Neuronal stem cell (in vitro differentiated cells): ENCODE results near the gene TUBB2B.
A peak's percentile ranks its signal among the peaks of the same experiment; 100 is the strongest.

Experiments used
- DNase-seq: peaks from one replicate; pipeline ENCODE4 v3.0.0-alpha.2; 2013; ENCODE audit warnings: low spot score
- H2AFZ ChIP-seq: one replicate; pipeline ENCODE4 v1.6.1; 2013; ENCODE audit warnings: mild to moderate bottlenecking, low read length, inconsistent platforms
- H2AK5ac ChIP-seq: 2 replicates; pipeline ENCODE4 v1.6.1; 2013; ENCODE audit warnings: low read depth, mild to moderate bottlenecking, inconsistent platforms, low read length, moderate library complexity, mixed read lengths
- H2BK120ac ChIP-seq: 2 replicates; pipeline ENCODE4 v1.6.1; 2013; ENCODE audit warnings: low read depth, mild to moderate bottlenecking, inconsistent platforms, low read length, moderate library complexity, mixed read lengths
- H2BK12ac ChIP-seq: one replicate; pipeline ENCODE4 v1.6.1; 2013; ENCODE audit warnings: low read length, inconsistent platforms
- H2BK15ac ChIP-seq: 2 replicates; pipeline ENCODE4 v1.6.1; 2013; ENCODE audit warnings: mild to moderate bottlenecking, low read length, inconsistent platforms, mixed read lengths
- H2BK5ac ChIP-seq: one replicate; pipeline ENCODE4 v1.6.1; 2013; ENCODE audit warnings: inconsistent platforms, mild to moderate bottlenecking, low read length, moderate library complexity
- H3K14ac ChIP-seq: one replicate; pipeline ENCODE4 v1.6.1; 2013; ENCODE audit warnings: low read length, inconsistent platforms
- H3K18ac ChIP-seq: 2 replicates; pipeline ENCODE4 v1.6.1; 2013; ENCODE audit warnings: low read length, inconsistent platforms
- H3K23ac ChIP-seq: 2 replicates; pipeline ENCODE4 v1.6.1; 2013; ENCODE audit warnings: low read depth, mild to moderate bottlenecking, mixed read lengths, low read length, inconsistent platforms; ENCODE audit not compliant: poor library complexity
- H3K27ac ChIP-seq: replicated peaks from 3 replicates; pipeline ENCODE4 v1.5.1; 2013; ENCODE audit warnings: low read length, inconsistent platforms
- H3K27me3 ChIP-seq, 3 experiments: 2 replicates each; pipeline ENCODE4 v1.6.1; 2013; ENCODE audit warnings: low read length in 3 of 3, mild to moderate bottlenecking in 2 of 3, inconsistent platforms in 1 of 3, low read depth in 1 of 3, mixed read lengths in 1 of 3, moderate library complexity in 1 of 3; ENCODE audit not compliant: control insufficient read depth in 3 of 3, insufficient read depth in 3 of 3
- H3K36me3 ChIP-seq, 2 donors: replicated peaks in 1 of 2; 2 replicates each; pipeline ENCODE4 v1.6.1; 2013; ENCODE audit warnings: low read length in 2 of 2; ENCODE audit not compliant: control insufficient read depth in 2 of 2, insufficient read depth in 2 of 2
- H3K4ac ChIP-seq: 2 replicates; pipeline ENCODE4 v1.6.1; 2013; ENCODE audit warnings: inconsistent platforms, mild to moderate bottlenecking, low read length, moderate library complexity
- H3K4me1 ChIP-seq, 2 donors: 1 replicate in 1 of 2; 2 replicates in 1 of 2; pipeline ENCODE4 v1.6.1; 2013; ENCODE audit warnings: low read length in 2 of 2, low read depth in 1 of 2; ENCODE audit not compliant: control insufficient read depth in 2 of 2, insufficient read depth in 1 of 2
- H3K4me2 ChIP-seq: one replicate; pipeline ENCODE4 v1.6.1; 2013; ENCODE audit warnings: mild to moderate bottlenecking, low read length, inconsistent platforms; ENCODE audit not compliant: insufficient read depth, poor library complexity, severe bottlenecking
- H3K4me3 ChIP-seq, 2 donors: 2 replicates each; pipeline ENCODE4 v1.5.1; 2013; ENCODE audit warnings: low read length in 2 of 2, mild to moderate bottlenecking in 2 of 2, inconsistent platforms in 1 of 2, moderate library complexity in 1 of 2
- H3K79me1 ChIP-seq: one replicate; pipeline ENCODE4 v1.6.1; 2013; ENCODE audit warnings: low read depth, mild to moderate bottlenecking, inconsistent platforms, low read length, moderate library complexity
- H3K9ac ChIP-seq: one replicate; pipeline ENCODE4 v1.6.1; 2013; ENCODE audit warnings: mild to moderate bottlenecking, low read depth, low read length, inconsistent platforms; ENCODE audit not compliant: poor library complexity
- H3K9me3 ChIP-seq, 2 donors: replicated peaks in 1 of 2; 2 replicates each; pipeline versions ENCODE3 to v1.6.1; 2013; ENCODE audit warnings: low read length in 2 of 2, mild to moderate bottlenecking in 2 of 2, inconsistent platforms in 1 of 2, low read depth in 1 of 2, mixed read lengths in 1 of 2, moderate library complexity in 1 of 2; ENCODE audit not compliant: control insufficient read depth in 2 of 2, insufficient read depth in 1 of 2
- H4K8ac ChIP-seq: one replicate; pipeline ENCODE4 v1.6.1; 2013; ENCODE audit warnings: low read depth, mild to moderate bottlenecking, inconsistent platforms, low read length, moderate library complexity
- H4K91ac ChIP-seq: one replicate; pipeline ENCODE4 v1.6.1; 2013; ENCODE audit warnings: low read length, low read depth, mild to moderate bottlenecking, inconsistent platforms; ENCODE audit not compliant: poor library complexity
- WGBS, 2 donors: extraction: QIAGEN DNeasy Blood & Tissue Kit; methylation state at CpG; one replicate each; pipeline ENCODE4 v1.1.7; 2013; ENCODE audit warnings: missing lambda C conversion rate in 2 of 2, mixed read lengths in 1 of 2; ENCODE audit not compliant: insufficient read length in 2 of 2, insufficient replicate concordance in 1 of 2; ENCODE audit errors: extremely low coverage in 2 of 2; 5-methylcytosine and 5-hydroxymethylcytosine counted together

The TUBB2B gene

GRCh38 chr6:3211681-3212080 is 15.8 kb downstream of the TUBB2B start:
- no peaks in the 10 kb centered on the region for H3K27me3 ChIP-seq
- no peak for DNase-seq
- no peak overlapping the region for H4K8ac ChIP-seq
- no peak overlapping the region for H2BK12ac ChIP-seq
- H2BK15ac ChIP-seq = no peak overlapping the region
- no peak overlapping the region for H3K4ac ChIP-seq
- H3K36me3 ChIP-seq = no peaks in the 10 kb centered on the region
- no peak overlapping the region for H3K4me2 ChIP-seq
- H3K23ac ChIP-seq = no peak overlapping the region
- H3K27ac ChIP-seq = no peak overlapping the region
- WGBS, 2 donors = no CpG with 5 or more reads among the region's 5 CpGs
- H2AK5ac ChIP-seq = no peak overlapping the region
- H2BK120ac ChIP-seq = no peak overlapping the region
- no peaks in the 10 kb centered on the region for H3K9me3 ChIP-seq
- no peak overlapping the region for H3K18ac ChIP-seq
- no peaks in the 10 kb centered on the region for H3K79me1 ChIP-seq
- no peak overlapping the region for H3K9ac ChIP-seq
- H3K14ac ChIP-seq = no peak overlapping the region
- H3K4me3 ChIP-seq = no peak overlapping the region
- H2BK5ac ChIP-seq = no peak overlapping the region
- H3K4me1 ChIP-seq = peaks cover 12 to 14% of the 10 kb centered on the region in 2 donors
- no peak overlapping the region for H2AFZ ChIP-seq
- no peak overlapping the region for H4K91ac ChIP-seq

DNA sequence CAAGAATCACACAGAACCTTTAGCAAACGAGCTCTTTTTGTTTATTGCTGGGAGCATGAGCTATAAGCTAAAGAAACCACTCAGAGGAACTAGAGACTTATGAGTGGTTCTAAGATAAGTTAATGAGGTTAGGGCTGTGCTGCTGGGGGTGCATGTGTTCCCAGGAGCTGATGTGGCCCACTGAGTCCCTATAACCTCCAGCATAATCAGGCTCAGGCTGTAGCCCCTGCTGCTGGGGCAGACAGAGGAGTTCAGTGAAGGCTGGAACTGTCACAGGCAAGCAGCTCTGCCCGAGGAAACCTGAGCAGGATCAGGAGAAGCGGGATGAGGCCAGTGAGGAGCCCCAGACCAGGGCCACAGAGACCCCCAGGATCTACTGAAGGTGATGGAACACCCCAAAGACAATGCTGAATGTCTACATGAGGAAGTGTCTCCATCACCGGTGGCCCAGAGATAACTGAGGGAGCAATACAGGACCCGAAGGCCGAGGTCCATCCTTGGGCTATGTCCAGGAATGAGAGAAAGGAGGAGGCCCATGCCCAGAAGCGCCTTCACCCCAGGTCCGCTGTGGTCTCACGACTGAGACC is 17.3 kb downstream of the TUBB2B start:
- Histone ChIP-seq H4K8ac (no peak overlapping the region), H4K91ac (no peak overlapping the region), H3K36me3 (no peaks in the 10 kb centered on the region), H2AFZ (no peak overlapping the region), H3K4ac (no peak overlapping the region), H2BK5ac (no peak overlapping the region), H2BK15ac (no peak overlapping the region), H3K79me1 (no peaks in the 10 kb centered on the region), H3K27me3 (no peaks in the 10 kb centered on the region), H3K4me2 (no peak overlapping the region), H3K23ac (no peak overlapping the region), H3K14ac (no peak overlapping the region), H3K9me3 (no peaks in the 10 kb centered on the region), H2AK5ac (no peak overlapping the region), H3K4me3 (no peak overlapping the region), H2BK12ac (no peak overlapping the region), H3K9ac (no peak overlapping the region), H3K18ac (no peak overlapping the region), H2BK120ac (no peak overlapping the region), H3K4me1 (peaks cover 12 to 14% of the 10 kb centered on the region in 2 donors), H3K27ac (no peak overlapping the region)
- no peak for DNase-seq
- no CpG with 5 or more reads among the region's 9 CpGs for WGBS, 2 donors

- no CpG with 5 or more reads among the region's 17 CpGs for WGBS, 2 donors
- H3K36me3 ChIP-seq = no peaks in the 10 kb centered on the region
- no peak overlapping the region for H3K27ac ChIP-seq
- no peaks in the 10 kb centered on the region for H3K79me1 ChIP-seq
- H3K4me1 ChIP-seq = peaks cover 12 to 14% of the 10 kb centered on the region in 2 donors
- H2BK15ac ChIP-seq = no peak overlapping the region
- H3K27me3 ChIP-seq = no peaks in the 10 kb centered on the region
- H2BK12ac ChIP-seq = no peak overlapping the region
- H2AK5ac ChIP-seq = no peak overlapping the region
- DNase-seq = no peak
- H3K14ac ChIP-seq = no peak overlapping the region
- peak overlapping the region; percentile 85 for H2AFZ ChIP-seq
- H3K4ac ChIP-seq = peak overlapping the region; percentile 79
- H3K9me3 ChIP-seq = no peaks in the 10 kb centered on the region
- H4K8ac ChIP-seq = no peak overlapping the region
- peak overlapping the region; percentile 26 for H3K4me2 ChIP-seq
- H3K4me3 ChIP-seq = no peak overlapping the region
- no peak overlapping the region for H3K9ac ChIP-seq
- no peak overlapping the region for H3K23ac ChIP-seq
- H2BK5ac ChIP-seq = no peak overlapping the region
- H2BK120ac ChIP-seq = no peak overlapping the region
- peak overlapping the region; percentile 72 for H3K18ac ChIP-seq
- H4K91ac ChIP-seq = no peak overlapping the region
Measured at GRCh38 chr6:3209114-3210023, 18.1 kb downstream of the TUBB2B start.

GRCh38 chr6:3208775-3209113 is 18.7 kb downstream of the TUBB2B start:
- H3K9ac ChIP-seq = peak overlapping the region; percentile 25
- H3K14ac ChIP-seq = no peak overlapping the region
- no peak overlapping the region for H3K4ac ChIP-seq
- H4K8ac ChIP-seq = no peak overlapping the region
- H3K4me3 ChIP-seq = no peak overlapping the region
- no peak overlapping the region for H3K23ac ChIP-seq
- no peak overlapping the region for H2BK120ac ChIP-seq
- H3K27me3 ChIP-seq = no peaks in the 10 kb centered on the region
- no peak for DNase-seq
- H3K36me3 ChIP-seq = no peaks in the 10 kb centered on the region
- H3K79me1 ChIP-seq = no peaks in the 10 kb centered on the region
- H3K4me2 ChIP-seq = peak overlapping the region; percentile 26
- peak overlapping the region; percentile 85 for H2AFZ ChIP-seq
- no peak overlapping the region for H2AK5ac ChIP-seq
- no peak overlapping the region for H4K91ac ChIP-seq
- no peak overlapping the region for H2BK5ac ChIP-seq
- H3K4me1 ChIP-seq = peaks cover 12 to 14% of the 10 kb centered on the region in 2 donors
- no CpG with 5 or more reads among the region's 1 CpG for WGBS, 2 donors
- H3K9me3 ChIP-seq = no peaks in the 10 kb centered on the region
- H2BK15ac ChIP-seq = no peak overlapping the region
- no peak overlapping the region for H2BK12ac ChIP-seq
- H3K27ac ChIP-seq = no peak overlapping the region
- no peak overlapping the region for H3K18ac ChIP-seq
